Ishikawa (cell line): ENCODE measurements around the gene SCNM1.

Source experiments
- CREB1 ChIP-seq: IDR thresholded peaks from 2 replicates; pipeline ENCODE4 v1.6.1; 2012; ENCODE audit warnings: low read depth
- YY1 ChIP-seq: IDR thresholded peaks from 2 replicates; pipeline ENCODE4 v1.6.1; 2012; ENCODE audit warnings: low read depth

DNA sequence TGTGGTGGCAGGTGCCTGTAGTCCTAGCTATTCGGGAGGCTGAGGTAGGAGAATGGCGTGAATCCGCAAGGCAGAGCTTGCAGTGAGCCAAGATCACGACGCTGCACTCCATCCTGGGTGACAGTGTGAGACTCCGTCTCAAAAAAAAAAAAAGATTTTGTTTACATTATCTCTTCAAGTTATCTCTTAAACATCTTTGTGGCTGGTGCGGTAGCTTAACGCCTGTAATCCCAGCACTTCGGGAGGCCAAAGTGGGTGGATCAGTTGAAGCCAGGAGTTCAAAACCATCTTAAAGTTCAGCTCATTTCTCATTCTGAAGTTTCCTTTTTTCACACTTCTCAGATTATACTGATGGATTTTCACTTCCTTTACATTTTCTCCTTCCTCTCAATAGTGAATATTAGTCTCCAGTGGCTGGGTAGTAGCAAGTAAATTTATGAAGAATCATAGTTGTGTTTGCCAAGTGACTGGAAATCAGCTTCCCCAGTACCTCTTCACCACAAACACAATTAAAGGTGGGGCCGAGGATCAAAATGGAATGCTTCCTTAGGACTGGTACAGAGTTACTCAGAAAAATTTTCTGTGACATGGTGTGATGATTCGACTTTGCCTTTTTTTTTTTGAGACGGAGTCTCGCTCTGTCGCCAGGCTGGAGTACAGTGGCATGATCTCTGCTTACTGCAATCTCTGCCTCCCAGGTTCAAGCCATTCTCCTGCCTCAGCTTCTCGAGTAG, 46.2 kb downstream of the SCNM1 start:
- TF ChIP-seq YY1: no peak
- TF ChIP-seq CREB1: no peak
